ENCODE data around the gene ECHDC1. TPM values are rescaled to one million over a fixed set of nuclear protein-coding genes. Genes with fewer than 3 reads are reported as not detected.

The ECHDC1 gene
- total and polyA plus RNA-seq, 2 of the 8 experiments (the other 6 are each of a cell fraction or from before 2014, with no cell fraction given): 11.3 to 60.5 TPM

DNA sequence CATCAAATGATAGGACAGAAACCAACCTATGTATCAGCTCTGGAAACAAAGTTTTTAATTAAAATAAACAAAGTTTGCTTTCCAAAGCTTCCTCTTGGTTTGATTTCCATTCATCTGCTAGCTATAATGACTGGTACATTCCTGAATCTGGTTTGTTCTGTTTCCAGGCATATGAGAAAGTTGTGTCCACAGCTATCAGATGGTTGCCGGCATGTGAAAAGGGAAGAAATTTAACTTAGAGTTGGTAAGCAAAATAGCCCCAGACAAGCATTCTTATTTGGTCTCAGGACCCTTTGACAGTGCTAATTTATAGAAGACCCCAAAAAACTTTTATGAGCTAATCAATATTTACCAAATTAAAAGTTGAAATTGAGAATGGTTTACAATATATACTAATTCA, 80.5 kb downstream of the ECHDC1 start (continued):
- TF ChIP-seq, protein P1, sequence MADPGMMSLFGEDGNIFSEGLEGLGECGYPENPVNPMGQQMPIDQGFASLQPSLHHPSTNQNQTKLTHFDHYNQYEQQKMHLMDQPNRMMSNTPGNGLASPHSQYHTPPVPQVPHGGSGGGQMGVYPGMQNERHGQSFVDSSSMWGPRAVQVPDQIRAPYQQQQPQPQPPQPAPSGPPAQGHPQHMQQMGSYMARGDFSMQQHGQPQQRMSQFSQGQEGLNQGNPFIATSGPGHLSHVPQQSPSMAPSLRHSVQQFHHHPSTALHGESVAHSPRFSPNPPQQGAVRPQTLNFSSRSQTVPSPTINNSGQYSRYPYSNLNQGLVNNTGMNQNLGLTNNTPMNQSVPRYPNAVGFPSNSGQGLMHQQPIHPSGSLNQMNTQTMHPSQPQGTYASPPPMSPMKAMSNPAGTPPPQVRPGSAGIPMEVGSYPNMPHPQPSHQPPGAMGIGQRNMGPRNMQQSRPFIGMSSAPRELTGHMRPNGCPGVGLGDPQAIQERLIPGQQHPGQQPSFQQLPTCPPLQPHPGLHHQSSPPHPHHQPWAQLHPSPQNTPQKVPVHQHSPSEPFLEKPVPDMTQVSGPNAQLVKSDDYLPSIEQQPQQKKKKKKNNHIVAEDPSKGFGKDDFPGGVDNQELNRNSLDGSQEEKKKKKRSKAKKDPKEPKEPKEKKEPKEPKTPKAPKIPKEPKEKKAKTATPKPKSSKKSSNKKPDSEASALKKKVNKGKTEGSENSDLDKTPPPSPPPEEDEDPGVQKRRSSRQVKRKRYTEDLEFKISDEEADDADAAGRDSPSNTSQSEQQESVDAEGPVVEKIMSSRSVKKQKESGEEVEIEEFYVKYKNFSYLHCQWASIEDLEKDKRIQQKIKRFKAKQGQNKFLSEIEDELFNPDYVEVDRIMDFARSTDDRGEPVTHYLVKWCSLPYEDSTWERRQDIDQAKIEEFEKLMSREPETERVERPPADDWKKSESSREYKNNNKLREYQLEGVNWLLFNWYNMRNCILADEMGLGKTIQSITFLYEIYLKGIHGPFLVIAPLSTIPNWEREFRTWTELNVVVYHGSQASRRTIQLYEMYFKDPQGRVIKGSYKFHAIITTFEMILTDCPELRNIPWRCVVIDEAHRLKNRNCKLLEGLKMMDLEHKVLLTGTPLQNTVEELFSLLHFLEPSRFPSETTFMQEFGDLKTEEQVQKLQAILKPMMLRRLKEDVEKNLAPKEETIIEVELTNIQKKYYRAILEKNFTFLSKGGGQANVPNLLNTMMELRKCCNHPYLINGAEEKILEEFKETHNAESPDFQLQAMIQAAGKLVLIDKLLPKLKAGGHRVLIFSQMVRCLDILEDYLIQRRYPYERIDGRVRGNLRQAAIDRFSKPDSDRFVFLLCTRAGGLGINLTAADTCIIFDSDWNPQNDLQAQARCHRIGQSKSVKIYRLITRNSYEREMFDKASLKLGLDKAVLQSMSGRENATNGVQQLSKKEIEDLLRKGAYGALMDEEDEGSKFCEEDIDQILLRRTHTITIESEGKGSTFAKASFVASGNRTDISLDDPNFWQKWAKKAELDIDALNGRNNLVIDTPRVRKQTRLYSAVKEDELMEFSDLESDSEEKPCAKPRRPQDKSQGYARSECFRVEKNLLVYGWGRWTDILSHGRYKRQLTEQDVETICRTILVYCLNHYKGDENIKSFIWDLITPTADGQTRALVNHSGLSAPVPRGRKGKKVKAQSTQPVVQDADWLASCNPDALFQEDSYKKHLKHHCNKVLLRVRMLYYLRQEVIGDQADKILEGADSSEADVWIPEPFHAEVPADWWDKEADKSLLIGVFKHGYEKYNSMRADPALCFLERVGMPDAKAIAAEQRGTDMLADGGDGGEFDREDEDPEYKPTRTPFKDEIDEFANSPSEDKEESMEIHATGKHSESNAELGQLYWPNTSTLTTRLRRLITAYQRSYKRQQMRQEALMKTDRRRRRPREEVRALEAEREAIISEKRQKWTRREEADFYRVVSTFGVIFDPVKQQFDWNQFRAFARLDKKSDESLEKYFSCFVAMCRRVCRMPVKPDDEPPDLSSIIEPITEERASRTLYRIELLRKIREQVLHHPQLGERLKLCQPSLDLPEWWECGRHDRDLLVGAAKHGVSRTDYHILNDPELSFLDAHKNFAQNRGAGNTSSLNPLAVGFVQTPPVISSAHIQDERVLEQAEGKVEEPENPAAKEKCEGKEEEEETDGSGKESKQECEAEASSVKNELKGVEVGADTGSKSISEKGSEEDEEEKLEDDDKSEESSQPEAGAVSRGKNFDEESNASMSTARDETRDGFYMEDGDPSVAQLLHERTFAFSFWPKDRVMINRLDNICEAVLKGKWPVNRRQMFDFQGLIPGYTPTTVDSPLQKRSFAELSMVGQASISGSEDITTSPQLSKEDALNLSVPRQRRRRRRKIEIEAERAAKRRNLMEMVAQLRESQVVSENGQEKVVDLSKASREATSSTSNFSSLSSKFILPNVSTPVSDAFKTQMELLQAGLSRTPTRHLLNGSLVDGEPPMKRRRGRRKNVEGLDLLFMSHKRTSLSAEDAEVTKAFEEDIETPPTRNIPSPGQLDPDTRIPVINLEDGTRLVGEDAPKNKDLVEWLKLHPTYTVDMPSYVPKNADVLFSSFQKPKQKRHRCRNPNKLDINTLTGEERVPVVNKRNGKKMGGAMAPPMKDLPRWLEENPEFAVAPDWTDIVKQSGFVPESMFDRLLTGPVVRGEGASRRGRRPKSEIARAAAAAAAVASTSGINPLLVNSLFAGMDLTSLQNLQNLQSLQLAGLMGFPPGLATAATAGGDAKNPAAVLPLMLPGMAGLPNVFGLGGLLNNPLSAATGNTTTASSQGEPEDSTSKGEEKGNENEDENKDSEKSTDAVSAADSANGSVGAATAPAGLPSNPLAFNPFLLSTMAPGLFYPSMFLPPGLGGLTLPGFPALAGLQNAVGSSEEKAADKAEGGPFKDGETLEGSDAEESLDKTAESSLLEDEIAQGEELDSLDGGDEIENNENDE (IDR thresholded peaks at IDR 0.05; ENCODE audit: insufficient replicate concordance, low read length): no peak
- no peak for TF ChIP-seq SP4 (IDR thresholded peaks at IDR 0.05; ENCODE audit: low read length)
- TF ChIP-seq, protein P2, sequence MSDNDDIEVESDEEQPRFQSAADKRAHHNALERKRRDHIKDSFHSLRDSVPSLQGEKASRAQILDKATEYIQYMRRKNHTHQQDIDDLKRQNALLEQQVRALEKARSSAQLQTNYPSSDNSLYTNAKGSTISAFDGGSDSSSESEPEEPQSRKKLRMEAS (IDR thresholded peaks at IDR 0.05): no peak
